Measurements from ENCODE around the gene UBE3A.

UBE3A gene

GRCh38 chr15:25445412-25445811 is 6.6 kb upstream of the UBE3A start:
- no peak overlapping the region for H3K4me3 ChIP-seq (ENCODE audit: control insufficient read depth, low read depth, low read length)
- no peak for DNase-seq (ENCODE audit: low read depth)
- TF ChIP-seq CTCF (conservative IDR thresholded peaks at IDR 0.05; ENCODE audit: control insufficient read depth, insufficient read depth, low read depth, low read length) = no peak

GRCh38 chr15:25441111-25441510 is 2.3 kb upstream of the UBE3A start:
- H3K4me3 ChIP-seq (ENCODE audit: control insufficient read depth, low read depth, low read length) = no peak overlapping the region
- no peak for DNase-seq (ENCODE audit: low read depth)
- TF ChIP-seq CTCF (conservative IDR thresholded peaks at IDR 0.05; ENCODE audit: control insufficient read depth, insufficient read depth, low read depth, low read length) = no peak

- DNase-seq (ENCODE audit: low read depth) = peak; percentile 48
- no peak for TF ChIP-seq CTCF (conservative IDR thresholded peaks at IDR 0.05; ENCODE audit: control insufficient read depth, insufficient read depth, low read depth, low read length)
- peak overlapping the region; percentile 82 for H3K4me3 ChIP-seq (ENCODE audit: control insufficient read depth, low read depth, low read length)
Observed at GRCh38 chr15:25439369-25439836, 579 bp upstream of the UBE3A start.

GRCh38 chr15:25437777-25438600 is 835 bp downstream of the UBE3A start:
- H3K4me3 ChIP-seq (ENCODE audit: control insufficient read depth, low read depth, low read length) = peak overlapping the region; percentile 70
- peak; percentile 46 for DNase-seq (ENCODE audit: low read depth)
- TF ChIP-seq CTCF (conservative IDR thresholded peaks at IDR 0.05; ENCODE audit: control insufficient read depth, insufficient read depth, low read depth, low read length) = no peak

GRCh38 chr15:25436707-25437106 is 2.1 kb downstream of the UBE3A start:
- no peak for TF ChIP-seq CTCF (conservative IDR thresholded peaks at IDR 0.05; ENCODE audit: control insufficient read depth, insufficient read depth, low read depth, low read length)
- no peak for DNase-seq (ENCODE audit: low read depth)
- peak overlapping the region; percentile 70 for H3K4me3 ChIP-seq (ENCODE audit: control insufficient read depth, low read depth, low read length)

- no peak for DNase-seq (ENCODE audit: low read depth)
- H3K4me3 ChIP-seq (ENCODE audit: control insufficient read depth, low read depth, low read length) = no peak overlapping the region
- TF ChIP-seq CTCF (conservative IDR thresholded peaks at IDR 0.05; ENCODE audit: control insufficient read depth, insufficient read depth, low read depth, low read length) = no peak
Observed at GRCh38 chr15:25435474-25436243, 3.2 kb downstream of the UBE3A start.

Measured in fibroblast of mammary gland (primary cell).